Peyer's patch (tissue), 4 donors: Measurements from ENCODE around the gene ENTPD6. TPM values are rescaled to one million over a fixed set of nuclear protein-coding genes. Genes with fewer than 3 reads are reported as not detected.

Experiments
- DNase-seq, 3 donors: peaks; one replicate each; pipeline ENCODE4 v3.0.0-alpha.2; 2017 to 2019
- H3K27ac ChIP-seq, 4 donors: fragments of 200-600 bp; sonication (generic); one replicate each; pipeline ENCODE4 v1.5.1; 2016 to 2019
- H3K27me3 ChIP-seq, 2 donors: fragments of 200-600 bp; sonication (generic); one replicate each; pipeline ENCODE4 v1.5.1; 2019
- H3K36me3 ChIP-seq, 3 donors: fragments of 200-600 bp; sonication (generic); one replicate each; pipeline ENCODE4 v1.5.1; 2016 to 2019
- H3K4me1 ChIP-seq, 4 donors: fragments of 200-600 bp; sonication (generic); one replicate each; pipeline ENCODE4 v1.5.1; 2016 to 2019
- H3K4me3 ChIP-seq, 4 donors: fragments of 200-600 bp; sonication (generic); 1 replicate in 3 of 4; 2 replicates in 1 of 4; pipeline ENCODE4 v1.5.1; 2016 to 2019; ENCODE audit warnings: mild to moderate bottlenecking in 1 of 4
- H3K9me3 ChIP-seq, 4 donors: fragments of 200-600 bp; sonication (generic); one replicate each; pipeline ENCODE4 v1.5.1; 2016 to 2019; ENCODE audit warnings: mild to moderate bottlenecking in 1 of 4
- CTCF ChIP-seq, 6 experiments: fragments of 450-650 bp in 4 of 6; fragments of 200-600 bp in 2 of 6; sonication (generic) in 1 of 6; IDR thresholded peaks; one replicate each; pipeline ENCODE4 v1.5.1; 2017 to 2019; ENCODE audit warnings: antibody characterized with exemption in 6 of 6, mild to moderate bottlenecking in 3 of 6, moderate library complexity in 1 of 6
- POLR2A ChIP-seq, 2 donors: fragments of 450-650 bp; IDR thresholded peaks; one replicate each; pipeline ENCODE4 v1.5.1; 2017; ENCODE audit warnings: antibody characterized with exemption in 2 of 2, mild to moderate bottlenecking in 2 of 2, moderate library complexity in 2 of 2
- total RNA-seq, 4 donors: library from RNA; depleted of rRNA; stranded (reverse); fragments of >200 nt; gene quantifications; one replicate each; pipeline ENCODE4 v1.1.0, GENCODE V29; 2016

ENTPD6 gene
- total RNA-seq, 4 donors from 2014 or later = 122 to 248 (median 213) TPM

GRCh38 chr20:25253606-25254275 is 58.2 kb downstream of the ENTPD6 start:
- H3K36me3 ChIP-seq = peaks cover 0 to 5% (median 0%) of the 10 kb centered on the region in 3 donors
- TF ChIP-seq POLR2A (IDR thresholded peaks at IDR 0.05) (no peak), CTCF (IDR thresholded peaks at IDR 0.05) (no peak)
- H3K27me3 ChIP-seq = no peaks in the 10 kb centered on the region
- DNase-seq = no peak
- H3K4me1 ChIP-seq = peaks cover 0 to 78% (median 3%) of the 10 kb centered on the region in 4 donors
- peak overlapping the region in 1 of 4 donors; percentile 62 for H3K27ac ChIP-seq
- no peaks in the 10 kb centered on the region for H3K9me3 ChIP-seq
- no peak overlapping the region for H3K4me3 ChIP-seq

GRCh38 chr20:25254571-25254970 is 59.1 kb downstream of the ENTPD6 start:
- H3K4me1 ChIP-seq = peaks cover 0 to 73% (median 2%) of the 10 kb centered on the region in 4 donors
- peaks cover 0 to 14% (median 0%) of the 10 kb centered on the region in 3 donors for H3K36me3 ChIP-seq
- DNase-seq = no peak
- no peak overlapping the region for H3K4me3 ChIP-seq
- H3K27me3 ChIP-seq = no peaks in the 10 kb centered on the region
- no peaks in the 10 kb centered on the region for H3K9me3 ChIP-seq
- H3K27ac ChIP-seq = peak overlapping the region in 2 of 4 donors; percentile 50 to 75
- TF ChIP-seq CTCF (IDR thresholded peaks at IDR 0.05) (no peak), POLR2A (IDR thresholded peaks at IDR 0.05) (no peak)

GRCh38 chr20:25254986-25255680 is 59.6 kb downstream of the ENTPD6 start:
- no peak overlapping the region for H3K4me3 ChIP-seq
- DNase-seq = peak in 2 of 3 donors; percentile 76 to 85
- H3K27ac ChIP-seq = peak overlapping the region in 2 of 4 donors; percentile 50 to 75
- H3K36me3 ChIP-seq = peaks cover 0 to 18% (median 0%) of the 10 kb centered on the region in 3 donors
- peaks cover 0 to 71% (median 2%) of the 10 kb centered on the region in 4 donors for H3K4me1 ChIP-seq
- TF ChIP-seq POLR2A (IDR thresholded peaks at IDR 0.05) (peak in 1 of 2 donors; percentile 55), CTCF (IDR thresholded peaks at IDR 0.05) (peak in 2 of 6 experiments; percentile 35 to 41)
- no peaks in the 10 kb centered on the region for H3K9me3 ChIP-seq
- H3K27me3 ChIP-seq = no peaks in the 10 kb centered on the region

- peaks cover 0 to 68% (median 2%) of the 10 kb centered on the region in 4 donors for H3K4me1 ChIP-seq
- no peaks in the 10 kb centered on the region for H3K27me3 ChIP-seq
- H3K27ac ChIP-seq = peak overlapping the region in 1 of 4 donors; percentile 3
- TF ChIP-seq POLR2A (IDR thresholded peaks at IDR 0.05) = no peak
- TF ChIP-seq CTCF (IDR thresholded peaks at IDR 0.05) = no peak
- peaks cover 0 to 27% (median 0%) of the 10 kb centered on the region in 3 donors for H3K36me3 ChIP-seq
- no peak for DNase-seq
- no peaks in the 10 kb centered on the region for H3K9me3 ChIP-seq
- no peak overlapping the region for H3K4me3 ChIP-seq
These were observed 60.8 kb downstream of the ENTPD6 start for GRCh38 chr20:25256226-25256859.

- Histone ChIP-seq H3K27ac (peak overlapping the region in 2 of 4 donors; percentile 62), H3K9me3 (no peaks in the 10 kb centered on the region), H3K36me3 (peaks cover 0 to 27% (median 0%) of the 10 kb centered on the region in 3 donors), H3K27me3 (no peaks in the 10 kb centered on the region), H3K4me3 (no peak overlapping the region), H3K4me1 (peaks cover 0 to 64% (median 2%) of the 10 kb centered on the region in 4 donors)
- TF ChIP-seq CTCF (IDR thresholded peaks at IDR 0.05) = no peak
- no peak for TF ChIP-seq POLR2A (IDR thresholded peaks at IDR 0.05)
- DNase-seq = no peak
These were observed 61.6 kb downstream of the ENTPD6 start for GRCh38 chr20:25257130-25257529.
